Measurements from ENCODE around the gene ROM1.
"Not testable (repeated sequence)": the region's sequence is repeated elsewhere in the genome, so short reads cannot be mapped to it uniquely, and the experiment has no call there.

The ROM1 gene

DNA sequence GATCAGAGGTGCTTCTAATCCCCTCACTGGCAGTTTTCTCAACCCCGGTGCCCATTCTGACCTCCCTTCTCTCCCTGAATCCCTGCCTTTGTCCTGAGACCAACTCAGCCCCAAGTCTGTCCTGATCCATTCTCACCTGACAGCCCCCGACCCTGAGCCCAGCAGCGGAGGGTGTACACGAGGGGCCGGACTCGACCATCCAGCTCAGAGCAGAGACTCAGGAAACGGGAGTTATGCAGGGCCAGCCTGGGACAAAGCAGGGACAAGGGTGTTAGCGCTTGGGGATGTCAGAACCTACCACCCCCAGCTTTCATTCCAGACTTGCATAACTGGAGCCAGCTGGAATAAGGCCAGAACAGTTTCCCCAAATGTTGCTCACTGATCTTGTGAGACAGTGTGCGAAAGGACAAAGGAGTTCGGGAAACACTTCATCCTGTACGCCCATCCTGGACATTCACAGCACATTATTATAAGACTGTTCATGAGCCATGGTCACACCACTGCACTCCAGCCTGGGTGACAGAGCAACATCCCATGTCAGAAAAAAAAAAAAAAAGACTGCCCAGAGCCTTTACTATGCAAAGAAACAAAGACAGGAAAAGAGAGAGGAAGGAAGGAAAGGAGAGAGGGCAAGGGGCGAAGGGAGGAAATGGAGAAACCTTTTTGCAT lies 35.9 kb upstream of the ROM1 start:
- DNase-seq (ENCODE audit: low read depth, low spot score): no peak
- TF ChIP-seq, protein P1, sequence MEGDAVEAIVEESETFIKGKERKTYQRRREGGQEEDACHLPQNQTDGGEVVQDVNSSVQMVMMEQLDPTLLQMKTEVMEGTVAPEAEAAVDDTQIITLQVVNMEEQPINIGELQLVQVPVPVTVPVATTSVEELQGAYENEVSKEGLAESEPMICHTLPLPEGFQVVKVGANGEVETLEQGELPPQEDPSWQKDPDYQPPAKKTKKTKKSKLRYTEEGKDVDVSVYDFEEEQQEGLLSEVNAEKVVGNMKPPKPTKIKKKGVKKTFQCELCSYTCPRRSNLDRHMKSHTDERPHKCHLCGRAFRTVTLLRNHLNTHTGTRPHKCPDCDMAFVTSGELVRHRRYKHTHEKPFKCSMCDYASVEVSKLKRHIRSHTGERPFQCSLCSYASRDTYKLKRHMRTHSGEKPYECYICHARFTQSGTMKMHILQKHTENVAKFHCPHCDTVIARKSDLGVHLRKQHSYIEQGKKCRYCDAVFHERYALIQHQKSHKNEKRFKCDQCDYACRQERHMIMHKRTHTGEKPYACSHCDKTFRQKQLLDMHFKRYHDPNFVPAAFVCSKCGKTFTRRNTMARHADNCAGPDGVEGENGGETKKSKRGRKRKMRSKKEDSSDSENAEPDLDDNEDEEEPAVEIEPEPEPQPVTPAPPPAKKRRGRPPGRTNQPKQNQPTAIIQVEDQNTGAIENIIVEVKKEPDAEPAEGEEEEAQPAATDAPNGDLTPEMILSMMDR (IDR thresholded peaks at IDR 0.05; ENCODE audit: low read depth, low read length): no peak
- in situ Hi-C loops (cut with HindIII; ENCODE audit: low sequenced_read_pairs): no loop called here
- no peak overlapping the region for H3K4me3 ChIP-seq (ENCODE audit: low read depth, low read length)

DNA sequence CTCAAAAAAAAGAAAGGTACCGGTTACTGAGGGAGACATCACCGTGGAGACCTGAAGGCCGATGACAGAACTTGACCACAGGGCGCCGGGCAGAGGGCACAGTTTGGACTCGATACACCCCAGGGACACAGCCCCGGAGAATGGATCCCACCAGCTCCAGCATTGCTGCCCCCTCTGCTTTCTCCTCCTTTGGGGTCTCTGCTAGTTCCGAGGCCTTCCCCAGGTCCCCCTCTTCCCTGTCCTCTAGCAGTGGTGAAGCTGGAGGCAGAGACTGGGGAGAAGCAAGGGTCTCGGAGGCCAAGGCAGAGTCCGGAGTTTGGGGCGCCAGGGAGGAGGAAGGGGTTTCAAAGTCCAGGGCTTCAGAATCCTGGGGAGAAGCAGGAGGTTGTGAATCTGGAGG lies 34.5 kb upstream of the ROM1 start:
- TF ChIP-seq, protein P1 (IDR thresholded peaks at IDR 0.05; ENCODE audit: low read depth, low read length): no peak
- in situ Hi-C loops (cut with HindIII; ENCODE audit: low sequenced_read_pairs): no loop called here
- no peak overlapping the region for H3K4me3 ChIP-seq (ENCODE audit: low read depth, low read length)
- no peak for DNase-seq (ENCODE audit: low read depth, low spot score)

DNA sequence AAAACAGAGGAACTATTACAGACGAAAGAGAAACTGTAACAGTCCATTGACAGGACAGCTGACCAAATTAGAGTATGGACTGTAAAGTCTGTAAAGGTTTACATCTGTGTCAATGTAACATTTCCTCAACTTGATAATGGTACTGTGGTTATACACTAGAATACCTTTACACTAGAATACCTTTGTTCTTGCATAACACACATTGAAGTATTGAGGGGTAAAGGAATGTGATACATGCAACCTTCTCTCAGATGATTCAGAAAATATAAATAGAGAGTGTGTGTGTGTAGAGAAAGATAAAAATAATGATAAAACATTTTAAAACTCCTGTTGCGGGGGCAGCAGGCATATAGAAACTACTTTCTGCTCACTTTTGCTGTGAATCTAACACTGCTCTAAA lies 33.8 kb upstream of the ROM1 start:
- in situ Hi-C loops (cut with HindIII; ENCODE audit: low sequenced_read_pairs): no loop called here
- DNase-seq (ENCODE audit: low read depth, low spot score): no peak
- no peak overlapping the region for H3K4me3 ChIP-seq (ENCODE audit: low read depth, low read length)
- TF ChIP-seq, protein P1 (IDR thresholded peaks at IDR 0.05; ENCODE audit: low read depth, low read length): no peak

- TF ChIP-seq, protein P1 (IDR thresholded peaks at IDR 0.05; ENCODE audit: low read depth, low read length): no peak
- no peak for DNase-seq (ENCODE audit: low read depth, low spot score)
- no peak overlapping the region for H3K4me3 ChIP-seq (ENCODE audit: low read depth, low read length)
- in situ Hi-C loops (cut with HindIII; ENCODE audit: low sequenced_read_pairs): no loop called here
Observed at GRCh38 chr11:62580959-62581715, 31.9 kb upstream of the ROM1 start.

- DNase-seq (ENCODE audit: low read depth, low spot score); in situ Hi-C loops (cut with HindIII; ENCODE audit: low sequenced_read_pairs); H3K4me3 ChIP-seq (ENCODE audit: low read depth, low read length): not testable (repeated sequence)
Observed at GRCh38 chr11:62581735-62582134, 31.3 kb upstream of the ROM1 start.

DNA sequence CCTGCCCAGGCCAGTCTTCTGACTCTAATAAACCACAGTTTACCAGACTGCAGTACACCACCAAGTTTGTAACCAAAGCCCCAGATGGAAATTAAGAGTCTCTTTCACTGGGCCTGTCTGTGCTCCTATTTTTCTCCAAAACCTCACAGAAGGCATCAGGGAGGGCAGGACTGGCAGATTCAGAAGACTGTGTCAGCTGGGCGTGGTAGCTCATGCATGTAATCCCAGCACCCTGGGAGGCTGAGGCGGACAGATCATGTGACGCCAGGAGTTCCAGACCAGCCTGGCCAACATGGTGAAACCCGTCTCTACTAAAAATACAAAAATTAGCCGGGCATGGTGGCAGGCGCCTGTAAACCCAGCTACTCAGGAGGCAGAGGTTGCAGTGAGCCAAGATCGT lies 27.7 kb upstream of the ROM1 start:
- in situ Hi-C loops (cut with HindIII; ENCODE audit: low sequenced_read_pairs); DNase-seq (ENCODE audit: low read depth, low spot score); H3K4me3 ChIP-seq (ENCODE audit: low read depth, low read length): not testable (repeated sequence)

DNA sequence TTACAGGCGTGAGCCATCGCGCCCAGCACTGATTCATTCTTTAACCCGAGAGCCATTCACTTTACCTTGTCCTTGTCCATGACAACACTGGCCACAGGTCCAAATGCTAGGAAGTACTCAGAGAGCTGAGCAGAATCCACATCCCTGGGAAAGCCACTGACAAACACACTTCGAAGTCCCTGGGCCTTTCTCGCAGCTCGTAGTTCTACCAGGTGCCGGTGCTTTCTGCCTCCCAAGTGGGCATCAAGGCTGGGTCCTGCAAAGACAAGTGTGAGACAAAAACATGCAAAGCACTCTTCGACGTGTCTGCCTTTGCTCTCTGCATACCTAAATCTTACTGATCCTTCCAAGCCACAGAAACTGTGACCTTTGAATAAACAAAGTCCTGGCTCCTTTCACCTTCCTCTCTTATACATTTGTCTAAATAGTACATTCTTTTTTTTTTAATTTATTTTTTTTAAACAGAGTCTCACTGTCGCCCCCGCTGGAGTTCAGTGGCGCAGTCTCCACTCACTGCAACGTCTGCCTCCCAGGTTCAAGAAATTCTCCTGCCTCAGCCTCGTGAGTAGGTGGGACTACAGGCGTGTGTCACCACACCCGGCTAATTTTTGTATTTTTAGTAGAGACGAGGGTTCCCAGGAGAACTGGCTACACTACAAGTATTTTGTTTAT lies 24.0 kb upstream of the ROM1 start:
- no peak overlapping the region for H3K4me3 ChIP-seq (ENCODE audit: low read depth, low read length)
- TF ChIP-seq, protein P1 (IDR thresholded peaks at IDR 0.05; ENCODE audit: low read depth, low read length): peak; percentile 48
- in situ Hi-C loops (cut with HindIII; ENCODE audit: low sequenced_read_pairs): no loop called here
- no peak for DNase-seq (ENCODE audit: low read depth, low spot score)
